ENCODE results near the gene ZDHHC11.
"Not testable (repeated sequence)": the region's sequence is repeated elsewhere in the genome, so short reads cannot be mapped to it uniquely, and the experiment has no call there.

Gene ZDHHC11

DNA sequence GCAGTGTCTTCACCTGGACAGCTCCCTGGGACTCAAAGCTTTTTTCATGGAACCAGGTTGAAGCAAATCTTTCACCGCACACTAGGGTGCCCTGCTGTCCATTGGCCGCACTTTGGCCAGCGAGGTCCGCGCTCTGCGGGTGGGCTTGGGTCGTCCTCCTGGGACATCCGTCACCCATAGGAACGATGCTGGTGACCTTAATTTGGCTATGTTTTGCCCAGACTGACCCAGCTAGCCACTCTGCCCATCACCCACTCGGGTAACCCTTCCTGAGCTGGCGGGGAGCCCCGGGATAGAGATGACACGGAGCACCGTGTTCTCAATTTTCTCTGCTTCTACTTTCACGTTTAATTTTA is 92.1 kb downstream of the ZDHHC11 start:
- no peak for DNase-seq

DNA sequence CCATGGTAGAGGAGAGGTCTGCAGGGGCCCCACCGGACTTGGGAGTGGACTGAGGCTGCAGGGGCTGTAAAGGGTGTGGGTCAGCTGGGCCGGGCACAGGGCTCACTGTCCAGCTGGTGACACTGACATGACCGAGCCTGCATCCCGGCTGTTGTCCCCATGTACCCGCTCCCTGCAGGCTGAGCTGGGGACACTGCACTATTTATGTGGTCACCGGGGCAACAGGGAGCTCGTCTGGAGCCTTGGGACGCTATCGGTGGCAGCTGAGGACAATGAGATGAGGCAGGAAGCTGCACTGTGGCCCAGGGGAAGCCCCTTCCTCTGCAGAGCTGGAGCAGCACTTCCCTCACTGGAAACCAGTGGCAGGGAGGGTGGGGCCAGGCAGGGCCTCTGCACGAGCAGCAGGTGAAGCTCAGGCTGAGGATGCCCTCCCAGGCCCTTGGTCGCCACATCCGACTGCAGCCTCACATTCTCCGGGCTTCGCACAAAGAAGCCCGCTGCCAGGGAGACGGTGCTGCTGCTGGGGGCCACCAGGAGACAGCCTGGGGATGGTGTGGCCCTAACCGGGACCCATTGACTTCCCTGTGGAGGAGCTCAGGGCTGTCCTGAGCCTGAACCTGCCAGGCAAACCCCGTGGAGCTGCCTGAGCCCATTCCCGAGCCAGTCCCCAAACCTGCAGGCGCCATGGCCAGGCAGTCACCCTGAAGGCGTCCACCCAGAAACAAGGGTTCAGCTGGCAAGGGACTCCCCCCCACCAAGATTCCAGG is 92.7 kb downstream of the ZDHHC11 start:
- DNase-seq: no peak

DNA sequence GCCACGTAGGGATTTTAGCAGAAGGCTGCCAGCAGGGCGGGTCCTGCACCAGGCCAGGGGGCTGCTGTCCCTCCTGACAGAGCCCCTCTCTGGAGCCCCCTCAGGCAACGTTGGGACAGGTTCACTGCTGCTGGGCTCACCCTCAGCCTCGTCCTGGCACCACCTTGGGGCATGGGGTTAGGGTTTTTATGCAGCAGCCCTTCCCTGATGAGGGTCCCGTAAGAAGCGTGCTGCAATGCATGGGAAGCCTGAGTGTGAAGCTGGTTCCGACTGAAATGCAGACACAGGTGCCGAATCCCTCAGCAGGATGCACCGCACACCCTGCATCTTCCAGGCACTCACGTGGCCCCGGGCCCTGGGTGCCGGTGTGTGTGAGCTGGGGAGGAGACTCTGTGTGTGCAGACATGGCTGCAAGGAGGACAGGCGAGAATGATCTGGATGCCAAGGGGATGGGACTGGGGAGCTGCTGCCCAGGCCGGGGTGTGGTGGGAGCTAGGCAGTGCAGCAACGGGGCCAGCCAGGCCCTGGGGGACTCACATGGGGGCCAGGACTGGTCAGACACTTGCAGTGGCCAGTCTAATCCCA is 93.3 kb downstream of the ZDHHC11 start:
- no peak for DNase-seq

DNA sequence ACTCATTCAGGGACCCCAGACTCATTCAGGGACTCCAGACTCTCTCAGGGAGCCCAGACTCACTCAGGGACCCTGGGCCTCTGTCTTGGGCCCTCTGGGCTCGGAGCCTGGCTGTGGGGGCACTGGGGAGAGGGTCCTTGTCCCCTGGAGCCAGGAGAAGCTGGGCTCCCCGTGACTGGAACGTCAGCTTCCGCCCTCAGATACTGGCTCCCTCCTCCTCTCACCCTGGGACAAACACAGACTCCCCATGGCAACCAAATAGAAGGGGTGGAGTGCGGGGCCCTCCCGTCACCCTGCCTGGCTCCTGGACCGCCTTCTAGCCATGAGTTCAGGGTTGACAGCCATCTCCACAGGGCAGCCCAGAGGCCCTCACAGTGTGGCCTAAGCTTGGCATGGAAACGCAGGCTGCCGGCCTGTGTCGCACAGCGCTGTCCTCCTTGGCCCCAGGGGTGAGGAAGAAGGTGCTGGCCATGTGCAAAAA is 93.9 kb downstream of the ZDHHC11 start:
- no peak for DNase-seq

DNA sequence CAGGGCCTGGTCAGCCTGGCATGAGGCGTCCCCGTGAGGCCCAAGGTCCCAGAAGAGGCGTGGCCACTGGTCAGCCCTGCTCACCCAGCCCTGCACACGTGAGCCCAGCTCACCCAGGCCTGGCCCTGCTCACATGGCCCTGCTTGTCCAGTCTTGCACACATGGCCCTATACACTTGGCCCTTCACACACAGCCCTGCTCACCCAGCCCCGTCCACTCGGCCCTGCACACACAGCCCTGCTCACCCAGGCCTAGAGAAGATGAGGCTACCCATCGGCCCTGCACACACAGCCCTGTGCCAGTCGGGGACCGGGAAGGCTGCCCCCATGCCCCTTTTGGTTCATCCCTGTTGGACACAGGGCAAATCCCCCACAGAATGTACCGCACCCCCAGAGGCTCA is 94.6 kb downstream of the ZDHHC11 start:
- DNase-seq: no peak

DNA sequence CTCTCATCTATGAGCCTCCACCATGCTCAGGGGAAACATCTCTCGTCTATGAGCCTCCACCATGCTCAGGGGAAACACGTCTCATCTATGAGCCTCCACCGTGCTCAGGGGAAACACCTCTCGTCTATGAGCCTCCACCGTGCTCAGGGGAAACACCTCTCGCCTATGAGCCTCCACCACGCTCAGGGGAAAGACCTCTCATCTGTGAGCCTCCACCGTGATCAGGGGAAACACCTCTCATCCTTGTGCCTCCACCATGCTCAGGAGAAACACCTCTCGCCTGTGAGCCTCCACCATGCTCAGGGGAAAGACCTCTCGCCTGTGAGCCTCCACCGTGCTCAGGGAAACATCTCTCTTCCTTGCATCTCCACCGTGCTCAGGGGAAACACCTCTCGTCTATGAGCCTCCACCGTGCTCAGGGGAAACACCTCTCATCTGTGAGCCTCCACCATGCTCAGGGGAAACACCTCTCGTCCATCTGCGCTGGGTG is 96.6 kb downstream of the ZDHHC11 start:
- not testable (repeated sequence) for DNase-seq

DNA sequence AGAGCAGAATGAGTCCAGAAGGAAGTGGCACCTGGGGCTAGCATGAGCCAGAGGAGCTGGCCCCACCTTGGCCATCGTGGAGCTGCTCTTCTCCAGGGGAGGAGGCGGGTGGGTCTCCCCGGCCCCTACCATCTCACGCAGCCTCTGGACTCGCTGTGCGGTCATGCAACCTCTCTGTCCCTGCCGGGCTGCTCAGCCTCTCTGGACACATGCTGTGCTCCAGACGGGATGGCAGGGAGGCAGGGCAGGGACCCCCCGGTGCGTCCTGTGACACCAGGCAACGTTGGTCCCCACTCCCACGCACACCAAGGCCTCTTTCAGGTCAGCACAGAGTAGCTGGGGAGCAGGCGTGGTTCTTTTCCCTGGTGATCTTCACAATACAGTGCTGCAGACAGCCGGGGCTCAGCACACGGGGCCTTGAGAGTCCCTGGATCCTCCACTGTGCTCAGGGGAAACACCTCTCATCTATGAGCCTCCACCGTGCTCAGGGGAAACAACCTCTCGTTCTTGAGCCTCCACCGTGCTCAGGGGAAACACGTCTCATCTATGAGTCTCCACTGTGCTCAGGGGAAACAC is 97.1 kb downstream of the ZDHHC11 start:
- not testable (repeated sequence) for DNase-seq

DNA sequence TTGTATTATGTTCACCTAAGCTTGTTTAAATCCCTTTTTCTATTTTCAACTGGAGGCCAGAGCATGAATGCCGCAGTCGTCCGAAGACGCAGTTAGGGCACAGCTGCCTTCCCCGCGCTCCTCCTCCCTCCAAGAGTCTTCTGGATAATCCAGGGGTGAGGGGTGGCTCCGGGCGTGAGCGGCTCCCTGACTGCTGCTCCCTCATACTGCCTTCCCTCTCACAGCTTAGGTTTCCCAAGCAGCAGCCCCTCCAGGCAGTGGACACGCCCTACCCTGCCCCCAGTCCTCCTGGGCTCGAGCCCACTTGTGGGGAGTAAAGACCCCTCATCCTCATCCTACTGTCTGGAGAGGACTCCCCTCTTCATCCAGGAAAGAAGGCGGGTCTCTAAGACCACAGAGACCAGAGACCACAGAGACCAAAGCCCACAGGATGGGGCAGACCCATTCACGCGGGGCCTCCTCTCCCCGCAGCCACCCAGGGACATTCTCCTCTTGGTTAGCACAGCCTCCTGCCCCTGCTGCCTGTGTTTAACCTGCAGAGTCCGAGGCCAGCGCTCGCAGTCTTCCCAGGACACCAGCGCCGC is 98.2 kb downstream of the ZDHHC11 start:
- not testable (repeated sequence) for DNase-seq

DNA sequence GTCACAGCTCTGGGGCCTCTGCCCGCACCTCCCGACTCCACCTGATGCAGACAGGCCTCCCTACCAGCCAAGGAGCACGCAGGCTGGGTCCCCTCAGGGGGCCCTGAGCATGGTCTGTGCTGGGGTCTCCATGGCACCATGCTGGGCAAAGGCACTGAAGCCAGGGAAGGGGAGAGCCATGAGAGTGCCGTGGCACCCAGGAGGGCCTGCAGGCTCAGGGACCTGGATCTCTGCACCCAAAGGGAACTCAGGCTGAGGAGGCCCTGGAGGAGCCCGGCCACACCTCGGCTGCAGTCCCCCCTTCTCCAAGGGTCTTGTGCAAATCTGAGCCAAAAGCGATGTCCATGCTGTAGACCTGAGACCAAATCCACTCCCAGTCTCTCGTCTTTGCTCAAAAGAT is 98.8 kb downstream of the ZDHHC11 start:
- not testable (repeated sequence) for DNase-seq

DNA sequence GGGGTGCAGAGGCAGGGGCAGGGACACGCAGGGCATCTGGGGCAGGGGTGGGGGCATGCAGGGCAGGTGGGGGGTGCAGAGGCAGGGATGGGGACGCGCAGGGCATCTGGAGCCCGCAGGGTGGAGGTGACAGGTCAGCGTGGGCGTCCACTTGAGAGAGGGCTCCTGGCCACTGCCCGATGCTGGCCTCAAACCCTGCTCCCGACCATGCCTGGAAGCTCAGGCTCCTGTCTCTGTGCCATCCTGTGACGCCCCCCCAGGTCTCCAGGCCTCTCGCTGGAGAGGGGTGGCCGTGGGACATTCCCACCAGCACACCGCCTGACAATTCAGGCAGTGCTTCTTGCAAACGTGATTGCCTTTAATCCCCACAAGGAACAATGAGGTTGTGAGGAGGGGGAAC is 99.3 kb downstream of the ZDHHC11 start:
- no peak for DNase-seq

DNA sequence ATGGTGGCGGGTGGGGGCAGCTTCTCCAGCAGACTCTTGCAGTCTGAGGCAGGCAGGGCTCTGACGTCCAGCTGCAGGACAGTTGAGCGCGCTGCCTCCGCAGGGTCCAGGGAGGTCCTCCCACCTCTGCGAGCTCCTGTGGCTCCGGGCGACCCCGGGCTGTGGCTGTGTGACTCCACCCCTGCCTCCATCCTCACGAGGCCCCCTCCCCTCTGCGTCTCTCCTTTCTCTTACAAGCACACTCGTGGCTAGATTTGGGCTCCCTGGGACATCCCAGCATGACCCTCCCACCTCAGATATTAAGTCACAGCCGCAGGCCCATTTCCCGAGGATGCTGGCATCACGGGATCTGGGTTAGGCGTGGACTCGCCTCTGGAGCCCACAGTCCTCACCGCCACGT is 100.6 kb downstream of the ZDHHC11 start:
- not testable (repeated sequence) for DNase-seq

DNA sequence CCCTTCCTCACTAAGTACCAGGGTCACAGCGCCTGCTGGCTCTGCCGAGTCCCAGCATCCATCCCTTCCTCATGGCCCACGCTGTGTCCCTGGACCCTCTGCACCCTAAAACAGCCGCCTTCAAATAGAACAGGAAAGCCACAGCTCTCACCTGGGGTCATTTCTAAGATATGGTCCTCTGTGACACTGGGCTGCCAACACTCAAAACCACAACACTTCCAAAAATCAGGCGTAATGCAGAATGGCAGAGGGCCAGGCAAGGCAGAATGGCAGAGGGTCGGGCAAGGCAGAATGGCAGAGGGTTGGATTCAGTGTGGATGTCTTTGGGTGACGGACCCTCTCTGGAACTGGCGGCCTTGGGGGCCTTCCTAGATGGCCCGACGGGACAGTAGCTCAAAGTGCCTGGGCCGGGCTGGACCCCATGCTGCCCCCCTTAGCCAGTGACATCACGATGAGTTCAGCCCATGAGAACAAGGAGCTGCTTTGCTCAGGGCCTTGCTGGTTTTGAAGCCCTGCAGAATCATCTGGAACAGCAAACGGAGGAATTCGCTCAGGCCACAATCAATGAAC is 101.6 kb downstream of the ZDHHC11 start:
- no peak for DNase-seq

DNA sequence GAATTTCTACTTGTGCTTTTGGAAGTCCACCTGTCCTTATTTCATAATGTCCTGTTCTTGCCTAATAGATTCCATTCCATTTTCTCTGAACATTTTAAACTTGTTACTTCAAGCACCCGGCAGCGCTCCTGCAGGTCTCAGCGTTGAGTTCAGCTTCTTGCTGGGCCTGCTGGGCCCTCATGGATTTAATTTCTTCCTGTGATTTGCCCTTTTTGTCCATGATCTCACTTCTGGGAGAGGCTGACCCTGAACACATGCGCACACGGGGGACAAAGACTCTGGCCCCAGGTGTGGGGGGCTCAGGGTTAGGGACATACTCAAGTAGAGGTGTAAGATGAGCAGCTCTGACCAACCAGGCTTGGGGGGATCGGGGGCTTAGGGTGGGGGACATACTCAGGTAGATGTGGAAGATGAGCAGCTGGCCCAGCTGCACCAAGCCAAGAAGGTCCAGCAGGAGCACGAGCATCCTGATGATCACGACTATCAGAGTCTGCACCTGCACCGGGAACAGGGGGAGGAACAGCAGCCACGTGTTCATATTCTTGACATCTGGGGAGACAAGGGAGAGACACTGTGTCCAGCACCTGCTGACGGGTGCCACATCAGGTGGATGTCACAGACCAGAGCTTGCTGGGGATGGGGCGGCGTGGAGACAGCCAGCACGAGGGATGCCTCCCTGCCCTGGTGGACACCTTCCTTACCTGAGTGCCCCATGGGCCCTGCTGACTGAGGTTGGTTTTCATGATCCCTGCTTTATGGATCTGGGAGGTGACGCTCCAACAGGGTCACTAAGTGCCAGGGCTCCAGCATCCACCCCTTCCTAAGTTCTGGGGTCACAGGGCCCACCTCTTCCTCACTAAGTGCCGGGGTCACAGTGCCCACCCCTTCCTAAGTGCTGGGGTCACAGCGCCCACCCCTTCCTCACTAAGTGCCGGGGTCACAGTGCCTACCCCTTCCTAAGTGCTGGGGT is 102.5 kb downstream of the ZDHHC11 start:
- DNase-seq: not testable (repeated sequence)

DNA sequence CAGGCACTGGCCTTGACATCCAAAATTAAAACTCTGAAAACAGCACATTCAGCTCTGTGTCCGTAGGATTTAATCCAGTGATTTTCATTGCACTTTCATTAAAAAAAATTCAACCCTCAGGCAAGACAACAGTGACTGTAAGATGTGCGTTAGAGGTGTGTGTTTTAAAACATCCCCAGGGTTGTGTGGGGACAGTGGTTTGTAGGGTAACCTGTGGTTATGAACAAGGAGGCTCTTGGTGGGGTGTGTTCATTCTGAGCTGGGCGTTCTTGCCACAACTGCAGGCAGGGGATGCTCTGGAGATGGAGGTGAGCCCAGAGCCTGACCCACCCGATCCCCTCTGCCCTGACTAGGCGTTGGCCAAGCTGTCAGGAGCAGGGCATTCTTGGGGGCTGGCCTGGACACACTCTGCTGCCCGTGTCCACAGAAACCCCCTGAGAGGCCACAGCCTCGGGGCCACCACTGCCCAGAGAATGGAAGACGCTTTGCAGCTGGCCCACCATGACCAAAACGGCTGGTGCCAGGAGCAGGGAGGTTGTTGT is 103.4 kb downstream of the ZDHHC11 start:
- not testable (repeated sequence) for DNase-seq

DNA sequence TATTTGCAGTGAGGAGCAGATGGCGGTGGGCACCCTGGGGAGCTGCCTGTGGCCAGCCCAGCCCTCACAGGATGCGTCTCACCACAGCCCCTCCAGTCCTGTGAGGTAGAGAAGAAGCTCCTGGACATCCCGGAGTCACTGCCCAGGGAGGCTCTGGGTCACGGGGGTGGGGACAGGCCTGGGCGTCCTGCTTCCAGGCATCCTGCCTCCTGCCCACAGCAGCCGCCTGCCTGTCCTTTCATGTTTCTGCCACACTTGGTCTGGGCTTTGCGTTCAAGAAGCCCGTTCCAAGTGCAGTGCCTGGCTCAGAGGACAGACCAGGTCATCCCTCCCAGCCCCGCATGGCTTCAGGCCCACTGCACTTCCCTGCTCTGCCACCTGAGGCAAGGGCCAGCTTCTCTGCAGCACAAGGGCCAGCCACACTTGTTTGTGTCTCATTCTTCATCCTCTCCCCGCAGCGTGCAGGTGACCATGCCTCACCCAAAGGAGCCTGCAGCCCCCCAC is 104.5 kb downstream of the ZDHHC11 start:
- DNase-seq: no peak
